NT2/D1 (cell line): ENCODE measurements around the gene TELO2.

Experiments
- DNase-seq: peaks from one replicate; pipeline ENCODE4 v3.0.0-alpha.2; 2011; ENCODE audit warnings: low read depth, low spot score
- H3K27me3 ChIP-seq: 2 replicates; pipeline ENCODE4 v1.6.0; 2011; ENCODE audit warnings: mild to moderate bottlenecking; ENCODE audit not compliant: insufficient read length, insufficient read depth
- H3K36me3 ChIP-seq: 2 replicates; pipeline ENCODE4 v1.6.1; 2011; ENCODE audit warnings: mild to moderate bottlenecking, low read length, mixed read lengths; ENCODE audit not compliant: insufficient read depth, insufficient read length
- H3K4me1 ChIP-seq: 2 replicates; pipeline ENCODE4 v1.5.1; 2011; ENCODE audit not compliant: insufficient read depth, insufficient read length
- H3K4me3 ChIP-seq: 2 replicates; pipeline ENCODE4 v1.5.1; 2011; ENCODE audit warnings: low read depth; ENCODE audit not compliant: insufficient read length
- H3K9ac ChIP-seq: 2 replicates; pipeline ENCODE4 v1.6.0; 2011; ENCODE audit warnings: low read depth; ENCODE audit not compliant: insufficient read length
- H3K9me3 ChIP-seq: 2 replicates; pipeline ENCODE4 v1.5.1; 2011; ENCODE audit warnings: mild to moderate bottlenecking, low read length; ENCODE audit not compliant: insufficient read depth
- SUZ12 ChIP-seq: IDR thresholded peaks from 2 replicates; pipeline ENCODE4 v1.6.1; 2011; ENCODE audit not compliant: insufficient read length, insufficient read depth; ENCODE audit errors: extremely low read depth
- YY1 ChIP-seq: IDR thresholded peaks from 2 replicates; pipeline ENCODE4 v1.6.1; 2011; ENCODE audit not compliant: insufficient read length, insufficient read depth
- ZNF274 ChIP-seq: IDR thresholded peaks from 2 replicates; pipeline ENCODE4 v1.6.1; 2011; ENCODE audit warnings: mild to moderate bottlenecking, low read depth, low read length

Gene TELO2

GRCh38 chr16:1460602-1461138, 32.5 kb upstream of the TELO2 start:
- no peak for DNase-seq
- Histone ChIP-seq H3K27me3 (no peaks in the 10 kb centered on the region), H3K4me1 (no peaks in the 10 kb centered on the region), H3K36me3 (peaks cover 52% of the 10 kb centered on the region), H3K4me3 (no peak overlapping the region), H3K9ac (no peak overlapping the region), H3K9me3 (no peaks in the 10 kb centered on the region)
- no peak for TF ChIP-seq YY1
- no peak for TF ChIP-seq ZNF274
- TF ChIP-seq SUZ12, result no peak

GRCh38 chr16:1461146-1461545, 32.0 kb upstream of the TELO2 start:
- Histone ChIP-seq H3K36me3 (peaks cover 47% of the 10 kb centered on the region), H3K27me3 (no peaks in the 10 kb centered on the region), H3K4me3 (no peak overlapping the region), H3K9me3 (no peaks in the 10 kb centered on the region), H3K9ac (no peak overlapping the region), H3K4me1 (no peaks in the 10 kb centered on the region)
- TF ChIP-seq SUZ12, result no peak
- TF ChIP-seq ZNF274, result no peak
- TF ChIP-seq YY1, result no peak
- DNase-seq, result no peak

DNA sequence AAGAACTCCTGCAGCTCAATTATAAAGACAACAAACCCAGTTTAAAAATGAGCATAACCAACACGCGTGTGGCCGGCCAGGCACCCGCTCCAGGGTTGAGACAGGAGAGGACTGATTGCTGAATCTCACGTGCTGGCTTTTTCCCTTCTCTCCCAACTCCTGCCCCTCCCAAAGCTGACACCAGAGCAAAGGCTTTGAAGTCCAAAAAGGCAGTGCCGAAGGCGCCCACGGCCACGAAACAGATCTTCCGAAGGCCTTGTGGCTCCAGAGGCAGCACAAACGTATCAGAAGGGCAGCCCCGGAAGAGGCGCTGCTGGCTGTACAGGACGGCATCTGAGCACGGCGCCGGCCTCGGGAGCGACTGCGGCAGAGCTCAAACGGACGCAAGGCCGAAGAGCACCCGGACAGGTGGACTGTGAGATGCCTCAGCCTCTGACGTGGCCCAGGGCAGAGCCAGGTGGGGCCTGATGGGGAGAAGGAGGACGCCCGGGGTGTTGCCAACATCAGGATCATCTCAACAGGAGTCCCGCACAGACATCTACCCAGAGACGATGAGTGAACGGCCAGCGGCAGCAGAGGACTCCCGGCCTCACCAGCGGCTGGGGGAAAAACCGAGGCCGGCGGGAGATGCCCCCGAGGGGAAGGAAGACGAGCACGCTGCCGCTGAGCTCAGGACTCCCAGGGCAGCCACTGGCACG, 28.8 kb upstream of the TELO2 start:
- Histone ChIP-seq H3K9me3 (no peaks in the 10 kb centered on the region), H3K4me1 (no peaks in the 10 kb centered on the region), H3K9ac (no peak overlapping the region), H3K27me3 (no peaks in the 10 kb centered on the region), H3K36me3 (peaks cover 32% of the 10 kb centered on the region), H3K4me3 (no peak overlapping the region)
- DNase-seq, result no peak
- TF ChIP-seq ZNF274, result no peak
- no peak for TF ChIP-seq YY1
- no peak for TF ChIP-seq SUZ12

- Histone ChIP-seq H3K27me3 (no peaks in the 10 kb centered on the region), H3K36me3 (peaks cover 28% of the 10 kb centered on the region), H3K9ac (no peak overlapping the region), H3K4me1 (no peaks in the 10 kb centered on the region), H3K9me3 (no peaks in the 10 kb centered on the region), H3K4me3 (no peak overlapping the region)
- no peak for DNase-seq
- TF ChIP-seq YY1 (no peak), ZNF274 (no peak), SUZ12 (no peak)
These were observed 28.1 kb upstream of the TELO2 start for GRCh38 chr16:1464894-1465566.

GRCh38 chr16:1465567-1465915, 27.6 kb upstream of the TELO2 start:
- Histone ChIP-seq H3K9me3 (no peaks in the 10 kb centered on the region), H3K36me3 (peaks cover 23% of the 10 kb centered on the region), H3K4me1 (no peaks in the 10 kb centered on the region), H3K4me3 (no peak overlapping the region), H3K27me3 (no peaks in the 10 kb centered on the region), H3K9ac (no peak overlapping the region)
- TF ChIP-seq YY1 (no peak), ZNF274 (no peak), SUZ12 (no peak)
- no peak for DNase-seq

- Histone ChIP-seq H3K27me3 (no peaks in the 10 kb centered on the region), H3K36me3 (peaks cover 17% of the 10 kb centered on the region), H3K9me3 (no peaks in the 10 kb centered on the region), H3K4me1 (no peaks in the 10 kb centered on the region), H3K9ac (no peak overlapping the region), H3K4me3 (no peak overlapping the region)
- DNase-seq, result no peak
- TF ChIP-seq YY1 (no peak), ZNF274 (no peak), SUZ12 (no peak)
These were observed 27.1 kb upstream of the TELO2 start for GRCh38 chr16:1466054-1466453.

GRCh38 chr16:1466968-1467521, 26.1 kb upstream of the TELO2 start:
- Histone ChIP-seq H3K4me1 (peaks cover 6% of the 10 kb centered on the region), H3K36me3 (peaks cover 15% of the 10 kb centered on the region), H3K4me3 (no peak overlapping the region), H3K9me3 (no peaks in the 10 kb centered on the region), H3K9ac (peak overlapping the region; percentile 21), H3K27me3 (no peaks in the 10 kb centered on the region)
- DNase-seq, result no peak
- no peak for TF ChIP-seq SUZ12
- no peak for TF ChIP-seq YY1
- TF ChIP-seq ZNF274, result no peak
